Neutrophil (primary cell): ENCODE measurements around the gene MDGA2.

Source experiments
- H3K27ac ChIP-seq: fragments of 200-600 bp; sonication (generic); 2 replicates; pipeline ENCODE4 v1.5.1; 2016; ENCODE audit warnings: mild to moderate bottlenecking, moderate library complexity
- H3K27me3 ChIP-seq: fragments of 200-600 bp; sonication (generic); 2 replicates; pipeline ENCODE4 v1.6.0; 2016; ENCODE audit warnings: mild to moderate bottlenecking
- H3K36me3 ChIP-seq: fragments of 200-600 bp; sonication (generic); 2 replicates; pipeline ENCODE4 v1.5.1; 2017
- H3K4me1 ChIP-seq, 2 experiments: fragments of 200-600 bp in 1 of 2; sonication (generic) in 1 of 2; 1 replicate in 1 of 2; 2 replicates in 1 of 2; pipeline versions ENCODE4 v1.5.1 to v1.6.1; 2013 to 2016; ENCODE audit warnings: low read depth in 1 of 2, low read length in 1 of 2, mild to moderate bottlenecking in 1 of 2, moderate library complexity in 1 of 2; ENCODE audit not compliant: control insufficient read depth in 1 of 2, insufficient read depth in 1 of 2
- H3K4me3 ChIP-seq, 2 experiments: fragments of 200-600 bp in 1 of 2; sonication (generic) in 1 of 2; 1 replicate in 1 of 2; 2 replicates in 1 of 2; pipeline ENCODE4 v1.5.1; 2013 to 2016; ENCODE audit warnings: low read depth in 1 of 2, low read length in 1 of 2, mild to moderate bottlenecking in 1 of 2, moderate library complexity in 1 of 2
- H3K9me3 ChIP-seq: fragments of 200-600 bp; sonication (generic); 2 replicates; pipeline ENCODE4 v1.5.1; 2016
- TF ChIP-seq, protein P1 (sequence below): fragments of 200-600 bp; sonication (generic); IDR thresholded peaks from 2 replicates; pipeline ENCODE4 v1.5.1; 2016; ENCODE audit warnings: antibody characterized with exemption

The MDGA2 gene

DNA sequence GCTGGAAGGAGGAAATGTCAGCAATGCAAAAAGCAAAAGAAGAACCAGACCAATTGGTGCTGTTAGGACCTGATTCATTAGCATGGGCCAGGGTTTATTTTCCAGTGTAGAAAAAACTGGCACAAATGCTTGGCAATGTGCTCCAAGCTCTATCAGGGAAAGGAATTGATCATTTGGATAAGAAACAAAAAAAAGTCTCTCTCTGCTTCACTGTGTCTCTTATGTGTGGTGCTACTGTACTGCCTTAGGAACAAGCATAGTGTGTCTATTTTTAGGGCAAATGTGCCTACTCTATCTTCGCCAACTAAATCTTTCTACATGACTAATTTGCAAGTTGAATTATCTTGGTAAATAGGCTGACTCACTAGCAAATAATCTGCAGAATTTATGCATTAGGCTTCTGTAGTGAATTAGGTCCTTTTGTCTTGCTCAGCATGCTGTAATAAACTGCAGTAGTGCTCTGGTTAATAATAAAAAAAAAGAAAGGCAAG lies 236.7 kb downstream of the MDGA2 start:
- H3K36me3 ChIP-seq = no peaks in the 10 kb centered on the region
- H3K9me3 ChIP-seq = no peaks in the 10 kb centered on the region
- H3K4me3 ChIP-seq = no peak overlapping the region
- TF ChIP-seq, protein P1, sequence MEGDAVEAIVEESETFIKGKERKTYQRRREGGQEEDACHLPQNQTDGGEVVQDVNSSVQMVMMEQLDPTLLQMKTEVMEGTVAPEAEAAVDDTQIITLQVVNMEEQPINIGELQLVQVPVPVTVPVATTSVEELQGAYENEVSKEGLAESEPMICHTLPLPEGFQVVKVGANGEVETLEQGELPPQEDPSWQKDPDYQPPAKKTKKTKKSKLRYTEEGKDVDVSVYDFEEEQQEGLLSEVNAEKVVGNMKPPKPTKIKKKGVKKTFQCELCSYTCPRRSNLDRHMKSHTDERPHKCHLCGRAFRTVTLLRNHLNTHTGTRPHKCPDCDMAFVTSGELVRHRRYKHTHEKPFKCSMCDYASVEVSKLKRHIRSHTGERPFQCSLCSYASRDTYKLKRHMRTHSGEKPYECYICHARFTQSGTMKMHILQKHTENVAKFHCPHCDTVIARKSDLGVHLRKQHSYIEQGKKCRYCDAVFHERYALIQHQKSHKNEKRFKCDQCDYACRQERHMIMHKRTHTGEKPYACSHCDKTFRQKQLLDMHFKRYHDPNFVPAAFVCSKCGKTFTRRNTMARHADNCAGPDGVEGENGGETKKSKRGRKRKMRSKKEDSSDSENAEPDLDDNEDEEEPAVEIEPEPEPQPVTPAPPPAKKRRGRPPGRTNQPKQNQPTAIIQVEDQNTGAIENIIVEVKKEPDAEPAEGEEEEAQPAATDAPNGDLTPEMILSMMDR = no peak
- H3K27me3 ChIP-seq = no peaks in the 10 kb centered on the region
- H3K27ac ChIP-seq = no peak overlapping the region
- no peaks in the 10 kb centered on the region for H3K4me1 ChIP-seq

DNA sequence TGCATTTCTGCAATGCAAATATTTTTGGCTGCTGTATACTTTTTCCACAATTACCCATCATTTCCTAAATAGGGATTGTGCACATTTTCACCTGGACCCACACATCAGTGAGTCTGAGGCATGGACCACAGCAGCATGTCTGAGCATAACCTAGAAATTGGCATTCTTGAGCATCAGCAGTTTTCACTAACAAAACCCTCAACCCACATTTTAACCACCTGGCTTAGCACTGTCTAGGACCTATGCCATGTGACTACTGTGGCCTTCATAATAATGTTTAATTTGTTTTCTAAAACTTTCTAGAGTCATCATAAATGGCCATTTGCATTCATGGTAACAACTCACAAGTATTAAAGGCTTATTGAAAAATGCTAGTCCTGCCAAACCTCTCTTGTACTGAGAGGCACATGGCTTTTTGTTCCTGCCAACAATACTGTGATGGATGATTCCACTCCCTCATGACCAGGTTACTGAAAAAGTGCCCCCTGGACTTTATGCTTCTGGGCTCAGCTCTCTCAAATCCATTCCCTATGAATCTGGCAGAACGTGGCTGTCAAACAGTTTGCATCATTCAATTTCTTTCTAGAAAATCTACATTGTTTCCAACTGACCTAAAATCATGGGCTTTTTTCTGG lies 240.0 kb downstream of the MDGA2 start:
- Histone ChIP-seq H3K9me3 (no peaks in the 10 kb centered on the region), H3K36me3 (no peaks in the 10 kb centered on the region), H3K27ac (no peak overlapping the region), H3K4me3 (no peak overlapping the region), H3K27me3 (no peaks in the 10 kb centered on the region), H3K4me1 (no peaks in the 10 kb centered on the region)
- TF ChIP-seq, protein P1 = no peak

DNA sequence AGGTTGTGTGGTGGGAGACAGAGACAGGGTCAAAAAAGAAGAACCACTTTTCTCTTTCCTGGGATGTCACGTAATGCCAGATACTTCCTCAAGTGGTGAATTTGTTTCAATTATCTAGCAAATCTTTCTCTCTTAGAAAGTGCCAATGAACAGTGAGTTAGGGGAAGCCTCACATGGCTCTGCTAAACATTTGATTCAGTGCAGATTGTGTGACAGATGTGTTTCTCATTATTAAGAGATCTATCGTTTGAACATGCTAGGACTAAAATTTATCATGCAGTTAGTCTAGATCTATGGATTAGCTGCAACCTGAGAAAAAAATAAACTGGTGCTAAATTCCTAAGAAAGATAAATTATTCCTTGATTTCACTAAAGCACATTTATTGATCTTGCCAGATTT lies 247.8 kb downstream of the MDGA2 start:
- H3K4me1 ChIP-seq = no peaks in the 10 kb centered on the region
- TF ChIP-seq, protein P1 = no peak
- no peaks in the 10 kb centered on the region for H3K27me3 ChIP-seq
- no peaks in the 10 kb centered on the region for H3K9me3 ChIP-seq
- H3K36me3 ChIP-seq = no peaks in the 10 kb centered on the region
- no peak overlapping the region for H3K4me3 ChIP-seq
- no peak overlapping the region for H3K27ac ChIP-seq

DNA sequence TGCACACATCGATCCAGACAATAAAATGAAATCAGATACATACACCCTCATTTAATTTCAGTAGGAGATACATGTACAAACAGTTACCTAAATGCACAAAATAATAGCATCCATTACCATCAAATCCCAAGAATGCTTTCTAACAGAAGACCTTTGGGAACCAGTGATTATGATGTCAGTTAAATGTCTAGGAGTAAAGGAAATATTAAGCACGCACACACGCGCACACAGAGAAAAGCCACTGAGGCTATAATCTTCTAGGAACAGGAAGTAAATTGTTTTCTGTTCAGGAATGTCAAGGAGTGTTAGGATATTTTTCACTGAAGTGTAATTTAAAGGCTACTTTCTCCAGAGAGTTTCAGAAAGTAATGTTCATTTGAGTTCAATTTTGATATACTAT lies 250.1 kb downstream of the MDGA2 start:
- no peak overlapping the region for H3K27ac ChIP-seq
- no peak overlapping the region for H3K4me3 ChIP-seq
- no peaks in the 10 kb centered on the region for H3K9me3 ChIP-seq
- TF ChIP-seq, protein P1 = no peak
- H3K27me3 ChIP-seq = no peaks in the 10 kb centered on the region
- H3K4me1 ChIP-seq = no peaks in the 10 kb centered on the region
- no peaks in the 10 kb centered on the region for H3K36me3 ChIP-seq

DNA sequence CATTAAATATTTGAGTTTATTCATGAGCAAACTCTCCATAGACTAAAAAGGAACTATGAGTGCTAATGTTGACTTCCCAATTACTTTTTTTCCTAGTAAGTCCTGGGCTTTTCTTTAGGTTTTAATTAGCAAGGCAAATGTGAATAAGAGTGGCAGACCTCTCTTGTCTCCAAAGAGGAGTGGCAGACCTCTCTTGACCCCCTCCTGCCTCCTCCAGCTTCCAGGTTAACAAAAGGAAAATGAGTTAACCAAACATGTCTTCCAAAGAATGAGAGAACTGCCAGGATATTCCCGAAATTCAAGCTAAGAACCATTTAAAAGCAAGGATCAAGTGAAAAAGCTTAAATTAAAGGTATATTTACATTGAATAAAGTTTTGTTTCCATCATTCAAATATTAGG lies 253.2 kb downstream of the MDGA2 start:
- H3K36me3 ChIP-seq = no peaks in the 10 kb centered on the region
- no peak overlapping the region for H3K27ac ChIP-seq
- no peaks in the 10 kb centered on the region for H3K27me3 ChIP-seq
- no peak overlapping the region for H3K4me3 ChIP-seq
- TF ChIP-seq, protein P1 = no peak
- no peaks in the 10 kb centered on the region for H3K4me1 ChIP-seq
- no peaks in the 10 kb centered on the region for H3K9me3 ChIP-seq
